A673 (cell line): ENCODE measurements around the gene GRAMD1C. TPM values are rescaled to one million over a fixed set of nuclear protein-coding genes. Genes with fewer than 3 reads are reported as not detected.

Experiments
- BruUV-seq: library from RNA; stranded (reverse); fragments of 400-500 nt; replicated peaks from 2 replicates; lab custom pipeline; 2021; lab: Mats Ljungman, UMichigan
- CTCF ChIA-PET: fragments of 300-600 bp; sonication (Branson Sonifier 250); formaldehyde crosslinking; loops from one replicate; lab custom pipeline; 2022; ENCODE audit warnings: antibody characterized with exemption; lab: Charles Lee
- POLR2A ChIA-PET: fragments of 300-600 bp; sonication (Branson Sonifier 250); formaldehyde crosslinking; loops from one replicate; lab custom pipeline; 2022; ENCODE audit warnings: antibody characterized with exemption; ENCODE audit not compliant: low non-redundant PET; lab: Charles Lee
- DNase-seq: peaks from one replicate; pipeline ENCODE4 v3.0.0-alpha.2; 2015; ENCODE audit warnings: low spot score
- H3K27ac ChIP-seq: fragments of 200-600 bp; sonication (generic); 2 replicates; pipeline ENCODE4 v1.5.1; 2016; ENCODE audit warnings: mixed run types, low read depth, mild to moderate bottlenecking, mixed read lengths, antibody characterized with exemption, low read length; ENCODE audit not compliant: poor library complexity, severe bottlenecking
- H3K27me3 ChIP-seq: fragments of 200-600 bp; sonication (generic); replicated peaks from 2 replicates; pipeline ENCODE4 v1.6.1; 2017; ENCODE audit warnings: mixed run types, low read depth, mild to moderate bottlenecking, mixed read lengths, antibody characterized with exemption, low read length; ENCODE audit not compliant: insufficient read depth, poor library complexity
- H3K36me3 ChIP-seq: fragments of 200-600 bp; sonication (generic); 2 replicates; pipeline ENCODE4 v1.6.1; 2016; ENCODE audit warnings: mixed run types, mild to moderate bottlenecking, mixed read lengths, antibody characterized with exemption, low read length; ENCODE audit not compliant: insufficient read depth, poor library complexity, severe bottlenecking
- H3K4me1 ChIP-seq: fragments of 200-600 bp; sonication (generic); 2 replicates; pipeline ENCODE4 v1.6.1; 2017; ENCODE audit warnings: mixed run types, mild to moderate bottlenecking, mixed read lengths, antibody characterized with exemption, low read length; ENCODE audit not compliant: insufficient read depth, poor library complexity, severe bottlenecking
- H3K4me3 ChIP-seq: fragments of 200-600 bp; sonication (generic); 2 replicates; pipeline ENCODE4 v1.5.1; 2016; ENCODE audit warnings: low read depth, mixed run types, mild to moderate bottlenecking, mixed read lengths, low read length; ENCODE audit not compliant: poor library complexity, severe bottlenecking
- H3K9me3 ChIP-seq: fragments of 200-600 bp; sonication (generic); 2 replicates; pipeline ENCODE4 v1.6.1; 2016; ENCODE audit warnings: mixed run types, low read depth, mild to moderate bottlenecking, mixed read lengths, antibody characterized with exemption, low read length; ENCODE audit not compliant: poor library complexity, severe bottlenecking
- EZH2 ChIP-seq: fragments of 200-600 bp; sonication (generic); IDR thresholded peaks from 2 replicates; pipeline ENCODE4 v1.6.1; 2017; ENCODE audit warnings: borderline replicate concordance, low read depth, mild to moderate bottlenecking, mixed read lengths, antibody characterized with exemption, low read length; ENCODE audit not compliant: poor library complexity, severe bottlenecking
- intact Hi-C: fragments of 100-400 bp; cut with micrococcal nuclease; formaldehyde crosslinking; loops from one replicate; pipeline ENCODE4 v1.10.0; 2022; ENCODE audit not compliant: unreplicated experiment
- total RNA-seq: library from RNA; stranded (reverse); gene quantifications from 2 replicates; pipeline ENCODE4 v1.2.3, GENCODE V29; 2021
- TF ChIP-seq, protein P1 (sequence below): fragments of 300-800, 200-600 bp; sonication (generic); conservative IDR thresholded peaks from 2 replicates; pipeline ENCODE4 v1.5.1; 2017; ENCODE audit warnings: low read depth, mild to moderate bottlenecking, antibody characterized with exemption, low read length, moderate library complexity, mixed read lengths

The GRAMD1C gene
- total RNA-seq, 1 experiment from 2014 or later: 3.1 TPM

DNA sequence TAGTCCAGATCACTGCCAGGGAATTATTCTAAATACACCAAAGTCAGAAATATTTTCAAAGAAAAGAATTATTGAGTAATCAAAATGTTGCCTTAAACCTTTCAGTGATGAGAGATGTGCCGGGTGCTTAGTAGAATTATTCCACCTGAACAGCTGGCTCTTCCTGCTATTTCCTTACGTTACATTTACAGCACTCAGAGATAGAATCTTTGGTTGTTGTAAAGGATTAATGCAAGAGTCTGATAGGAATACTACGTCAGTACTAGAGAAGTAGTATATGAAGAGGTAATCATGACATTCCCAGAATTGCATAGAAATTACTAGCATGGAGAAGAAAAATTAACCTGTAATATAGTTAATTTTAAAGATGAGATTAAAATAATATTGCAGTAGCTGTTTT, 58.3 kb downstream of the GRAMD1C start:
- Histone ChIP-seq H3K4me1 (no peaks in the 10 kb centered on the region), H3K9me3 (no peaks in the 10 kb centered on the region), H3K36me3 (no peaks in the 10 kb centered on the region), H3K27me3 (no peaks in the 10 kb centered on the region), H3K27ac (no peak overlapping the region), H3K4me3 (no peak overlapping the region)
- BruUV-seq: no TSS peak
- ChIA-PET POLR2A (no interaction called here), CTCF (no interaction called here)
- no peak for TF ChIP-seq EZH2
- TF ChIP-seq, protein P1, sequence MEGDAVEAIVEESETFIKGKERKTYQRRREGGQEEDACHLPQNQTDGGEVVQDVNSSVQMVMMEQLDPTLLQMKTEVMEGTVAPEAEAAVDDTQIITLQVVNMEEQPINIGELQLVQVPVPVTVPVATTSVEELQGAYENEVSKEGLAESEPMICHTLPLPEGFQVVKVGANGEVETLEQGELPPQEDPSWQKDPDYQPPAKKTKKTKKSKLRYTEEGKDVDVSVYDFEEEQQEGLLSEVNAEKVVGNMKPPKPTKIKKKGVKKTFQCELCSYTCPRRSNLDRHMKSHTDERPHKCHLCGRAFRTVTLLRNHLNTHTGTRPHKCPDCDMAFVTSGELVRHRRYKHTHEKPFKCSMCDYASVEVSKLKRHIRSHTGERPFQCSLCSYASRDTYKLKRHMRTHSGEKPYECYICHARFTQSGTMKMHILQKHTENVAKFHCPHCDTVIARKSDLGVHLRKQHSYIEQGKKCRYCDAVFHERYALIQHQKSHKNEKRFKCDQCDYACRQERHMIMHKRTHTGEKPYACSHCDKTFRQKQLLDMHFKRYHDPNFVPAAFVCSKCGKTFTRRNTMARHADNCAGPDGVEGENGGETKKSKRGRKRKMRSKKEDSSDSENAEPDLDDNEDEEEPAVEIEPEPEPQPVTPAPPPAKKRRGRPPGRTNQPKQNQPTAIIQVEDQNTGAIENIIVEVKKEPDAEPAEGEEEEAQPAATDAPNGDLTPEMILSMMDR: no peak
- intact Hi-C loops: no loop called here
- no peak for DNase-seq

DNA sequence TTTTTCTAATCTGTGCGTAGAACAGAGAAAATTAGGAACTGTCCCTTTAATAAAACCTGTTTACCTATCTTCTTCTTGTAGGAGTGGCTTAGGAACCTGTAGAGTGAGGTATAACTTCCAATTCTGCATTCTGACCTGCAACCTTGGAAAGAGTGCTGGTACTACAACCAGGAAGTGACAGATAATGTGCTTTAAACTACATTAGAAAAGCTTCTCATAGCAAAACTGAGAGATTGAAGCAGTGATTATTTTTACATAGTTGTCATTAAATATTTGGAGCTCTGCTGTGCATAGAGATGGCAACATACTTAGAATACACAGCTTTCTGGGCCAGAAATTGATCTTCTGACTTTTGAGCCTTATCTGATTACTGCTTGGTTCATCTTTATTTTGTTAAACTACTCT, 58.8 kb downstream of the GRAMD1C start:
- DNase-seq: no peak
- Histone ChIP-seq H3K4me3 (no peak overlapping the region), H3K4me1 (no peaks in the 10 kb centered on the region), H3K27ac (no peak overlapping the region), H3K36me3 (no peaks in the 10 kb centered on the region), H3K9me3 (no peaks in the 10 kb centered on the region), H3K27me3 (no peaks in the 10 kb centered on the region)
- ChIA-PET CTCF (no interaction called here), POLR2A (no interaction called here)
- no TSS peak for BruUV-seq
- no peak for TF ChIP-seq EZH2
- TF ChIP-seq, protein P1: no peak
- intact Hi-C loops: no loop called here

DNA sequence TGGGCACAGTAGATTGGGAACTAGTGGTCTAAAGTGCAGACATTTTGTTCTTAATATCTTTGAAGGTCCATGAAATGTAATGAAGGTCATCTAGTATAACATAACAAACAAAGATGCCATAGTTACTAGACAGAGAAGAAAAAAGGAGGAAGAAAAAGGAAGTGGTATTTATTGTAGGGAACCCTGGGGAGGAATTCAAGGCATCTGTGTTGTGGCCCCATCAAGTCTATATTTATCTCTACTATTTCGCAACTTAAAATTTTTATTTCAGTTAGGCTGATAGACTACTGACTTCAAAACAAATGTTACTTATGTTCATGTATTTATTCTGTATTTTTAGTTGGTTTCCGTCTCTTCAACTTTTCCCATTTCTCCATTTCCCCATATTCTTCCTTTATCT, 60.3 kb downstream of the GRAMD1C start:
- BruUV-seq: no TSS peak
- CTCF ChIA-PET: no interaction called here
- no peak for DNase-seq
- H3K4me1 ChIP-seq: no peaks in the 10 kb centered on the region
- H3K27me3 ChIP-seq: no peaks in the 10 kb centered on the region
- no peaks in the 10 kb centered on the region for H3K9me3 ChIP-seq
- POLR2A ChIA-PET: no interaction called here
- no peak for TF ChIP-seq EZH2
- TF ChIP-seq, protein P1: no peak
- no peak overlapping the region for H3K27ac ChIP-seq
- no peak overlapping the region for H3K4me3 ChIP-seq
- H3K36me3 ChIP-seq: no peaks in the 10 kb centered on the region
- intact Hi-C loops: no loop called here
